Measurements from ENCODE around the gene CST3. TPM values are rescaled to one million over a fixed set of nuclear protein-coding genes. Genes with fewer than 3 reads are reported as not detected.
"Not testable (repeated sequence)": the region's sequence is repeated elsewhere in the genome, so short reads cannot be mapped to it uniquely, and the experiment has no call there.

CST3 gene
- total RNA-seq, 4 donors from 2014 or later = 607 to 1,755 (median 1,289) TPM

- in situ Hi-C loops (cut with MboI; ENCODE audit: low pct_ligation_motif_present in 1 of 4, low pct_unique_long_range_greater_than_20kb in 1 of 4, low sequenced_read_pairs in 3 of 4) (no loop called here), intact Hi-C loops (cut with DNase I; ENCODE audit: low total_unique reads) (loop anchor here (10.0 kb wide), 1 partner anchor 282 kb away; the partner anchor contains the start of gene NXT1)
- Histone ChIP-seq H3K36me3 (peaks cover 0 to 8% (median 3%) of the 10 kb centered on the region in 4 donors), H3K9me3 (no peaks in the 10 kb centered on the region), H3K4me1 (peaks cover 5 to 31% (median 20%) of the 10 kb centered on the region in 4 donors), H3K27me3 (no peaks in the 10 kb centered on the region), H3K4me3 (peak overlapping the region; percentile 65 to 93 (median 72)), H3K27ac (peak overlapping the region; percentile 91 to 99 (median 98))
- TF ChIP-seq POLR2AphosphoS5 (IDR thresholded peaks at IDR 0.05) (no peak), EP300 (IDR thresholded peaks at IDR 0.05; ENCODE audit: low read depth) (no peak), POLR2A (IDR thresholded peaks at IDR 0.05) (no peak)
- TF ChIP-seq, protein P1, sequence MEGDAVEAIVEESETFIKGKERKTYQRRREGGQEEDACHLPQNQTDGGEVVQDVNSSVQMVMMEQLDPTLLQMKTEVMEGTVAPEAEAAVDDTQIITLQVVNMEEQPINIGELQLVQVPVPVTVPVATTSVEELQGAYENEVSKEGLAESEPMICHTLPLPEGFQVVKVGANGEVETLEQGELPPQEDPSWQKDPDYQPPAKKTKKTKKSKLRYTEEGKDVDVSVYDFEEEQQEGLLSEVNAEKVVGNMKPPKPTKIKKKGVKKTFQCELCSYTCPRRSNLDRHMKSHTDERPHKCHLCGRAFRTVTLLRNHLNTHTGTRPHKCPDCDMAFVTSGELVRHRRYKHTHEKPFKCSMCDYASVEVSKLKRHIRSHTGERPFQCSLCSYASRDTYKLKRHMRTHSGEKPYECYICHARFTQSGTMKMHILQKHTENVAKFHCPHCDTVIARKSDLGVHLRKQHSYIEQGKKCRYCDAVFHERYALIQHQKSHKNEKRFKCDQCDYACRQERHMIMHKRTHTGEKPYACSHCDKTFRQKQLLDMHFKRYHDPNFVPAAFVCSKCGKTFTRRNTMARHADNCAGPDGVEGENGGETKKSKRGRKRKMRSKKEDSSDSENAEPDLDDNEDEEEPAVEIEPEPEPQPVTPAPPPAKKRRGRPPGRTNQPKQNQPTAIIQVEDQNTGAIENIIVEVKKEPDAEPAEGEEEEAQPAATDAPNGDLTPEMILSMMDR (IDR thresholded peaks at IDR 0.05) = no peak
- DNase-seq = no peak
- 15 to 29% methylated on average over 4 of the region's 4 CpGs for WGBS, 2 donors (ENCODE audit: low coverage in 1 of 2)
These were observed 860 bp downstream of the CST3 start for GRCh38 chr20:23636908-23637281.

DNA sequence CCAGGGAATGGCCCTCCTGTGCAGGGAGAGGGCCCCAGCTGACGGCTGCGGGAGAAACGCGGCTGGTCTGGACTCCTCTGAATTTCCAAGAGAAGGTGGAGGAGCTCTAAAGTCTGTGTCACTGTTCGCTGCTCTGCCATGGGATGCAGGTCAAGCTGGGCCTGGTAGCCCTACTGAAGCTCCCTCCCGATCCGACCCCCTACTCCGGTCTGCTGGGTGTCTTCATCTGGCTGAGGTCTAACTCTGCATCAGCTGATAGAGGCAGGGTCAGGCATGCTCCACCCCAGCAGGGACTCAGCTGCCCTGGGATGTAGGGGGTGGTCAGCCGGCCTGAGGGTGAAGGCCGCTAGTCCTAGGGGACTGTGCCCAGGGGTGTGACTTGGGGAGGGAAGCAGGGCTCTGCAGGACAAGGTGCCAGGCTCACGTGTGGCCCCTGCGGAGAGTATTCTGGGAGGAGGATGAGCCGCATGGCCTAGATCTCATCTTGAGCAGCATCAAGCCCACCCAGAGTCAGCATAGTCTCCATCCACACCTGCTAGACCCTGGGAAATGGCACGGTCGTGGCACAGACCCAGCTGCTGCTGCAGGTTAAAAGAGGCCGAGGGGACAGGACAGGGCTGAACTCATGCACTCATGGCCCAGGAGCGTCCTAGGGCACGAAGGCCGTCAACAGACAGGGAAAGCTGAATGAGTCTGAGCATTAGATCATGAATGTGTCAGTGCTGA is 1.4 kb downstream of the CST3 start:
- Histone ChIP-seq H3K27me3 (no peaks in the 10 kb centered on the region), H3K4me1 (peaks cover 5 to 25% (median 19%) of the 10 kb centered on the region in 4 donors), H3K4me3 (peak overlapping the region in 3 of 4 donors; percentile 65 to 78 (median 65)), H3K9me3 (no peaks in the 10 kb centered on the region), H3K36me3 (peaks cover 0 to 8% (median 3%) of the 10 kb centered on the region in 4 donors), H3K27ac (peak overlapping the region; percentile 91 to 99 (median 98))
- no peak for DNase-seq
- in situ Hi-C loops (cut with MboI; ENCODE audit: low pct_ligation_motif_present in 1 of 4, low pct_unique_long_range_greater_than_20kb in 1 of 4, low sequenced_read_pairs in 3 of 4) = no loop called here
- intact Hi-C loops (cut with DNase I; ENCODE audit: low total_unique reads) = loop anchor here (10.0 kb wide), 1 partner anchor 282 kb away; the partner anchor contains the start of gene NXT1
- WGBS, 2 donors (ENCODE audit: low coverage in 1 of 2) = 73% methylated on average over 19 of the region's 19 CpGs; no CpG with 5 or more reads in 1 of the 2 donors
- TF ChIP-seq EP300 (IDR thresholded peaks at IDR 0.05; ENCODE audit: low read depth) = no peak

DNA sequence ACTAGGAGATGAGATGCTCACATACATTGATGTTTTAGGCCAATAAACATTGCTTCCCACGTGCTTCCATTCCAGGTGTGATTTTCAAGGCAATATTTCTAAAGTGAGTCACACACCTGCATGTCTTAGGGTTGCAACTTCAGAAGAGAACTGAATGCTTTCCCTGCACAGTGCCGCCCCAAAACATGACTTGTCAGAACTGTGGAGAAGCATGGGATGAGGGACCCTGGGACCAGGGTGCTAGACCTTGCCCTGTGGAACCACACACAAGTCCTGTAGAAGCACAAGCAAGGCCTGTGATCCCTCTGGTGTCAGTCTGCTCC is 2.0 kb downstream of the CST3 start:
- H3K27me3 ChIP-seq; H3K9me3 ChIP-seq; DNase-seq; H3K36me3 ChIP-seq; in situ Hi-C loops (cut with MboI; ENCODE audit: low pct_ligation_motif_present in 1 of 4, low pct_unique_long_range_greater_than_20kb in 1 of 4, low sequenced_read_pairs in 3 of 4): not testable (repeated sequence)
- peak overlapping the region in 3 of 4 donors; percentile 65 to 78 (median 65) for H3K4me3 ChIP-seq
- peak overlapping the region in 3 of 4 donors; percentile 97 to 99 (median 98) for H3K27ac ChIP-seq
- H3K4me1 ChIP-seq = peaks cover 5 to 25% (median 19%) of the 10 kb centered on the region in 4 donors
- 62% methylated on average over 2 of the region's 2 CpGs; no CpG with 5 or more reads in 1 of the 2 donors for WGBS, 2 donors (ENCODE audit: low coverage in 1 of 2)
- intact Hi-C loops (cut with DNase I; ENCODE audit: low total_unique reads) = loop anchor here (10.0 kb wide), 1 partner anchor 281 kb away; the partner anchor contains the start of gene NXT1

- no peak for DNase-seq
- H3K27me3 ChIP-seq = no peaks in the 10 kb centered on the region
- H3K36me3 ChIP-seq = peaks cover 0 to 8% (median 3%) of the 10 kb centered on the region in 4 donors
- peak overlapping the region in 1 of 4 donors; percentile 17 for H3K4me3 ChIP-seq
- intact Hi-C loops (cut with DNase I; ENCODE audit: low total_unique reads) = loop anchor here (10.0 kb wide), 1 partner anchor 280 kb away; the partner anchor contains the start of gene NXT1
- H3K4me1 ChIP-seq = peaks cover 5 to 28% (median 19%) of the 10 kb centered on the region in 4 donors
- no peak for TF ChIP-seq EP300 (IDR thresholded peaks at IDR 0.05; ENCODE audit: low read depth)
- TF ChIP-seq, protein P1 (IDR thresholded peaks at IDR 0.05) = no peak
- H3K9me3 ChIP-seq = no peaks in the 10 kb centered on the region
- 64 to 68% methylated on average over 3 to 12 of the region's 12 CpGs for WGBS, 2 donors (ENCODE audit: low coverage in 1 of 2)
- H3K27ac ChIP-seq = peak overlapping the region in 2 of 4 donors; percentile 23 to 29
- in situ Hi-C loops (cut with MboI; ENCODE audit: low pct_ligation_motif_present in 1 of 4, low pct_unique_long_range_greater_than_20kb in 1 of 4, low sequenced_read_pairs in 3 of 4) = no loop called here
These were observed 2.6 kb downstream of the CST3 start for GRCh38 chr20:23634985-23635767.
